ENCODE data around the gene PHF2. TPM values are rescaled to one million over a fixed set of nuclear protein-coding genes. Genes with fewer than 3 reads are reported as not detected.
A peak's percentile ranks its signal among the peaks of the same experiment; 100 is the strongest.

Gene PHF2
- total RNA-seq, 1 donor from 2014 or later = 36.5 TPM

- TF ChIP-seq CTCF (IDR thresholded peaks at IDR 0.05; ENCODE audit: unreplicated experiment) = no peak
- peak; percentile 6 for DNase-seq (ENCODE audit: low spot score, unreplicated experiment)
- Mint-ChIP-seq H3K4me3 (ENCODE audit: low read depth) (no peak overlapping the region), H3K27ac (no peak overlapping the region), H3K36me3 (ENCODE audit: insufficient read depth) (peaks cover 6% of the 10 kb centered on the region), H3K4me1 (ENCODE audit: low read depth) (no peaks in the 10 kb centered on the region), H3K27me3 (no peaks in the 10 kb centered on the region), H3K9me3 (ENCODE audit: low read depth) (no peaks in the 10 kb centered on the region)
Observed at GRCh38 chr9:93674580-93675335, 98.4 kb downstream of the PHF2 start.

GRCh38 chr9:93675336-93676150 is 99.2 kb downstream of the PHF2 start:
- H3K27me3 Mint-ChIP-seq = no peaks in the 10 kb centered on the region
- H3K36me3 Mint-ChIP-seq (ENCODE audit: insufficient read depth) = peaks cover 6% of the 10 kb centered on the region
- no peak overlapping the region for H3K4me3 Mint-ChIP-seq (ENCODE audit: low read depth)
- DNase-seq (ENCODE audit: low spot score, unreplicated experiment) = no peak
- no peak overlapping the region for H3K27ac Mint-ChIP-seq
- H3K9me3 Mint-ChIP-seq (ENCODE audit: low read depth) = no peaks in the 10 kb centered on the region
- H3K4me1 Mint-ChIP-seq (ENCODE audit: low read depth) = no peaks in the 10 kb centered on the region
- no peak for TF ChIP-seq CTCF (IDR thresholded peaks at IDR 0.05; ENCODE audit: unreplicated experiment)

GRCh38 chr9:93676310-93677047 is 100.1 kb downstream of the PHF2 start:
- DNase-seq (ENCODE audit: low spot score, unreplicated experiment) = no peak
- no peak for TF ChIP-seq CTCF (IDR thresholded peaks at IDR 0.05; ENCODE audit: unreplicated experiment)
- Mint-ChIP-seq H3K4me3 (ENCODE audit: low read depth) (no peak overlapping the region), H3K36me3 (ENCODE audit: insufficient read depth) (peaks cover 6% of the 10 kb centered on the region), H3K9me3 (ENCODE audit: low read depth) (no peaks in the 10 kb centered on the region), H3K27me3 (no peaks in the 10 kb centered on the region), H3K4me1 (ENCODE audit: low read depth) (peaks cover 2% of the 10 kb centered on the region), H3K27ac (no peak overlapping the region)

GRCh38 chr9:93677048-93677571 is 100.7 kb downstream of the PHF2 start:
- TF ChIP-seq CTCF (IDR thresholded peaks at IDR 0.05; ENCODE audit: unreplicated experiment) = no peak
- peaks cover 6% of the 10 kb centered on the region for H3K4me1 Mint-ChIP-seq (ENCODE audit: low read depth)
- H3K4me3 Mint-ChIP-seq (ENCODE audit: low read depth) = no peak overlapping the region
- no peak overlapping the region for H3K27ac Mint-ChIP-seq
- H3K36me3 Mint-ChIP-seq (ENCODE audit: insufficient read depth) = peaks cover 6% of the 10 kb centered on the region
- H3K9me3 Mint-ChIP-seq (ENCODE audit: low read depth) = no peaks in the 10 kb centered on the region
- peak; percentile 7 for DNase-seq (ENCODE audit: low spot score, unreplicated experiment)
- H3K27me3 Mint-ChIP-seq = peaks cover under 1% of the 10 kb centered on the region

- TF ChIP-seq CTCF (IDR thresholded peaks at IDR 0.05; ENCODE audit: unreplicated experiment) = no peak
- H3K4me3 Mint-ChIP-seq (ENCODE audit: low read depth) = no peak overlapping the region
- peak; percentile 8 for DNase-seq (ENCODE audit: low spot score, unreplicated experiment)
- H3K27me3 Mint-ChIP-seq = peaks cover 3% of the 10 kb centered on the region
- H3K36me3 Mint-ChIP-seq (ENCODE audit: insufficient read depth) = peaks cover 6% of the 10 kb centered on the region
- peak overlapping the region; percentile 59 for H3K27ac Mint-ChIP-seq
- peaks cover 6% of the 10 kb centered on the region for H3K4me1 Mint-ChIP-seq (ENCODE audit: low read depth)
- H3K9me3 Mint-ChIP-seq (ENCODE audit: low read depth) = no peaks in the 10 kb centered on the region
Observed at GRCh38 chr9:93677641-93678136, 101.3 kb downstream of the PHF2 start.
